Caco-2 (cell line): ENCODE measurements around the gene LLGL1. TPM values are rescaled to one million over a fixed set of nuclear protein-coding genes. Genes with fewer than 3 reads are reported as not detected.

Experiments used
- BruUV-seq: library from RNA; stranded (reverse); fragments of 400-500 nt; replicated peaks from 2 replicates; lab custom pipeline; 2021; lab: Mats Ljungman, UMichigan
- CTCF ChIA-PET: fragments of 300-600 bp; sonication (Branson Sonifier 250); formaldehyde crosslinking; loops from one replicate; lab custom pipeline; 2022; ENCODE audit warnings: antibody characterized with exemption; lab: Charles Lee
- POLR2A ChIA-PET: fragments of 300-600 bp; sonication (Branson Sonifier 250); formaldehyde crosslinking; loops from one replicate; lab custom pipeline; 2022; ENCODE audit warnings: antibody characterized with exemption; lab: Charles Lee
- DNase-seq, 2 experiments: peaks; one replicate each; pipeline versions ENCODE4 v3.0.0 to v3.0.0-alpha.2; 2020 to 2022
- H3K27me3 ChIP-seq: replicated peaks from 2 replicates; pipeline ENCODE4 v1.6.0; 2011; ENCODE audit warnings: low read length; ENCODE audit not compliant: control insufficient read depth, insufficient read depth
- H3K36me3 ChIP-seq: 2 replicates; pipeline ENCODE4 v1.5.1; 2011; ENCODE audit warnings: low read length; ENCODE audit not compliant: control insufficient read depth, insufficient read depth
- H3K4me1 ChIP-seq: fragments of 250-450 bp; sonication (Bioruptor Pico); 2 replicates; pipeline ENCODE4 v1.5.1; 2020; ENCODE audit warnings: mild to moderate bottlenecking
- H3K4me3 ChIP-seq: 2 replicates; pipeline ENCODE4 v1.5.1; 2011; ENCODE audit warnings: low read depth, mild to moderate bottlenecking, control low read depth, low read length
- H3K9me3 ChIP-seq: fragments of 250-450 bp; sonication (Bioruptor Pico); 2 replicates; pipeline ENCODE4 v1.5.1; 2020; ENCODE audit warnings: mild to moderate bottlenecking, moderate library complexity
- H3K27ac Mint-ChIP-seq: one replicate; pipeline ENCODE4 v1.8.0; 2022; ENCODE audit warnings: mixed read lengths; ENCODE audit not compliant: unreplicated experiment
- H3K27me3 Mint-ChIP-seq: one replicate; pipeline ENCODE4 v1.8.0; 2022; ENCODE audit warnings: mixed read lengths; ENCODE audit not compliant: insufficient read depth, unreplicated experiment
- H3K36me3 Mint-ChIP-seq: one replicate; pipeline ENCODE4 v1.8.0; 2022; ENCODE audit warnings: mild to moderate bottlenecking, mixed read lengths; ENCODE audit not compliant: insufficient read depth, unreplicated experiment
- H3K4me1 Mint-ChIP-seq: one replicate; pipeline ENCODE4 v1.8.0; 2022; ENCODE audit warnings: low read depth, mixed read lengths; ENCODE audit not compliant: unreplicated experiment
- H3K4me3 Mint-ChIP-seq: one replicate; pipeline ENCODE4 v1.8.0; 2022; ENCODE audit warnings: mild to moderate bottlenecking, moderate library complexity, mixed read lengths; ENCODE audit not compliant: unreplicated experiment
- H3K9me3 Mint-ChIP-seq: one replicate; pipeline ENCODE4 v1.8.0; 2022; ENCODE audit warnings: mixed read lengths; ENCODE audit not compliant: unreplicated experiment
- intact Hi-C: fragments of 100-400 bp; cut with micrococcal nuclease; formaldehyde crosslinking; loops from one replicate; pipeline ENCODE4 v1.10.0; 2022; ENCODE audit not compliant: unreplicated experiment
- total RNA-seq: library from RNA; stranded (reverse); gene quantifications from 2 replicates; pipeline ENCODE4 v1.2.3, GENCODE V29; 2022
- TF ChIP-seq, protein P1 (sequence below), 2 experiments: fragments of 200-600 bp in 1 of 2; IDR thresholded peaks; 1 replicate in 1 of 2; 2 replicates in 1 of 2; pipeline versions ENCODE4 v1.5.1 to v1.8.0; 2011 to 2022; ENCODE audit warnings: antibody characterized with exemption in 1 of 2, control low read depth in 1 of 2, inconsistent platforms in 1 of 2, low read depth in 1 of 2, low read length in 1 of 2, mild to moderate bottlenecking in 1 of 2, moderate library complexity in 1 of 2; ENCODE audit not compliant: insufficient read depth in 1 of 2, severe bottlenecking in 1 of 2, unreplicated experiment in 1 of 2

LLGL1 gene
- total RNA-seq, 1 experiment from 2014 or later: 41.3 TPM

DNA sequence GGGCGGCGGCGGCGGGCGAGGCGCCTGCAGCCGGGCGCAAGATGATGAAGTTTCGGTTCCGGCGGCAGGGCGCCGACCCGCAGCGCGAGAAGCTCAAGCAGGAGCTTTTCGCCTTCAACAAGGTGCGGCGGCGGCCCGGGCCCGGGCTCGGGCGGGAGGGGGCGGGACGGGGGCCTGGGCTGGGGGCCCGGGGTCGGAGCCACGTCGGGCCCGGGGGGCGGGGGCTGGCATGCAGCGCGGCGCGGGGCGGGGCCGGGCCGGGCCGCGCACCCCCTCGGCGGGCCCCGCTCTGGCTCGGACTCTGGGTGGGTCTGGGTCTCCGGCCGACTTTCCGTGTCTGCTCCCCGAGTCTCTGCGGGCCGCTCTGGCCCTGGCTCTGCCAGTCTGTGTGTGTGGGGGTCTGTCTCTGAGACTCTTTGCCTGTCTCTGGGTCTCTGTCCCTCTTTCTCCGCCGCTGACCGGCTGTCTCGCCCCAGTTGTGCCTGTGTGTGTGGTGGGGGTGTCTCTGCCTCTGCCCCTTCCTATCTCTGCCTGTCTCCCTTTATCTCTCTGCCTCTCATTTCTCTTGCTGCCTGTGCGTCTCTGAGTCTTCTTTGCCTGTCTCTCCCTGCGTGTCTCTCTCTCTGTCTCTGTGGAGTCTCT is 328 bp downstream of the LLGL1 start:
- Mint-ChIP-seq H3K27me3 (no peaks in the 10 kb centered on the region), H3K4me1 (peaks cover 21% of the 10 kb centered on the region), H3K36me3 (peaks cover 6% of the 10 kb centered on the region), H3K4me3 (peak overlapping the region; percentile 99), H3K27ac (peak overlapping the region; percentile 93), H3K9me3 (no peaks in the 10 kb centered on the region)
- peak overlapping the region; percentile 87 for H3K4me3 ChIP-seq
- no peaks in the 10 kb centered on the region for H3K36me3 ChIP-seq
- H3K27me3 ChIP-seq: no peaks in the 10 kb centered on the region
- TF ChIP-seq, protein P1, sequence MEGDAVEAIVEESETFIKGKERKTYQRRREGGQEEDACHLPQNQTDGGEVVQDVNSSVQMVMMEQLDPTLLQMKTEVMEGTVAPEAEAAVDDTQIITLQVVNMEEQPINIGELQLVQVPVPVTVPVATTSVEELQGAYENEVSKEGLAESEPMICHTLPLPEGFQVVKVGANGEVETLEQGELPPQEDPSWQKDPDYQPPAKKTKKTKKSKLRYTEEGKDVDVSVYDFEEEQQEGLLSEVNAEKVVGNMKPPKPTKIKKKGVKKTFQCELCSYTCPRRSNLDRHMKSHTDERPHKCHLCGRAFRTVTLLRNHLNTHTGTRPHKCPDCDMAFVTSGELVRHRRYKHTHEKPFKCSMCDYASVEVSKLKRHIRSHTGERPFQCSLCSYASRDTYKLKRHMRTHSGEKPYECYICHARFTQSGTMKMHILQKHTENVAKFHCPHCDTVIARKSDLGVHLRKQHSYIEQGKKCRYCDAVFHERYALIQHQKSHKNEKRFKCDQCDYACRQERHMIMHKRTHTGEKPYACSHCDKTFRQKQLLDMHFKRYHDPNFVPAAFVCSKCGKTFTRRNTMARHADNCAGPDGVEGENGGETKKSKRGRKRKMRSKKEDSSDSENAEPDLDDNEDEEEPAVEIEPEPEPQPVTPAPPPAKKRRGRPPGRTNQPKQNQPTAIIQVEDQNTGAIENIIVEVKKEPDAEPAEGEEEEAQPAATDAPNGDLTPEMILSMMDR (IDR thresholded peaks at IDR 0.05; ENCODE audit: insufficient read depth in 1 of 2, low read depth in 1 of 2, low read length in 1 of 2, severe bottlenecking in 1 of 2, unreplicated experiment in 1 of 2): no peak
- CTCF ChIA-PET: no interaction called here
- intact Hi-C loops: loop anchor here (2.0 kb wide), 1 partner anchor 43 kb away; the partner anchor contains the start of gene ALKBH5
- no peaks in the 10 kb centered on the region for H3K9me3 ChIP-seq
- peaks cover 21% of the 10 kb centered on the region for H3K4me1 ChIP-seq
- no TSS peak for BruUV-seq
- POLR2A ChIA-PET: no interaction called here
- DNase-seq: no peak

DNA sequence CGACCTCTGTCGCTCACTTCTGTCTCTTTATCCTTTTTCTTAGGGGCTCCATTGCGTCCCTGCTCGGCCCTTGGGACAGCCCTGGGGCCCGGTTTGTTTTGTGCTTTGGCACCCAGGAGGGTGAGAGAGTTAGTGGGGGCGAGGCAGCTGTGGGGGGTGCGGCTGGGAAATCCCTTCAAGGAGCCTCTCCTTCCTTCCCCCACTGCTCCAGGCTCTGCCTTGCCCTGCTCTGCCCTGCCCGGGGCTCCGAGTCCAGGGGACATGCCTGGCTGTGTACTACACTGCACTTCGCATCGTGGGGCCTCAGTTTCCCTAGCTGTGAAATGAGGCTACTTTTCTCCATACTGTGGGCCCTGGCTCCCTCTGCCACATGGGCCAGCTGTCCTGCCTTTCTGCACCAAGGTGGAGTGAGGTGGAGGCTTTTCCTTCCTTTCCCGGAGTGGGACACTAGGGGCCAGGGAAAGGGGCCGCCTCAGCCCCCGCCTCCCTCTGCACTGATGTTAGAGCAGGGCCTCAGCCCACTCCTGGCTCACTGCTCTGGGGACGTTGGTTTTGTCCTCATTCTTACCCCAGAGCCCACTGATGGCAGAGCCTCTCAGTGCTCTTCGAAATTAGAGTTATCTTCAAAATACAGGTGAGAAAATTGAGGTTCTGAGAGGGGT is 980 bp downstream of the LLGL1 start:
- Mint-ChIP-seq H3K27me3 (no peaks in the 10 kb centered on the region), H3K4me1 (peaks cover 21% of the 10 kb centered on the region), H3K36me3 (peaks cover 6% of the 10 kb centered on the region), H3K9me3 (no peaks in the 10 kb centered on the region), H3K4me3 (peak overlapping the region; percentile 99), H3K27ac (peak overlapping the region; percentile 93)
- intact Hi-C loops: no loop called here
- ChIA-PET CTCF (no interaction called here), POLR2A (no interaction called here)
- DNase-seq: no peak
- no peaks in the 10 kb centered on the region for H3K36me3 ChIP-seq
- no peaks in the 10 kb centered on the region for H3K9me3 ChIP-seq
- peaks cover 21% of the 10 kb centered on the region for H3K4me1 ChIP-seq
- H3K27me3 ChIP-seq: no peaks in the 10 kb centered on the region
- peak overlapping the region; percentile 87 for H3K4me3 ChIP-seq
- TF ChIP-seq, protein P1 (IDR thresholded peaks at IDR 0.05; ENCODE audit: insufficient read depth in 1 of 2, low read depth in 1 of 2, low read length in 1 of 2, severe bottlenecking in 1 of 2, unreplicated experiment in 1 of 2): no peak
- BruUV-seq: TSS peak; percentile 64

DNA sequence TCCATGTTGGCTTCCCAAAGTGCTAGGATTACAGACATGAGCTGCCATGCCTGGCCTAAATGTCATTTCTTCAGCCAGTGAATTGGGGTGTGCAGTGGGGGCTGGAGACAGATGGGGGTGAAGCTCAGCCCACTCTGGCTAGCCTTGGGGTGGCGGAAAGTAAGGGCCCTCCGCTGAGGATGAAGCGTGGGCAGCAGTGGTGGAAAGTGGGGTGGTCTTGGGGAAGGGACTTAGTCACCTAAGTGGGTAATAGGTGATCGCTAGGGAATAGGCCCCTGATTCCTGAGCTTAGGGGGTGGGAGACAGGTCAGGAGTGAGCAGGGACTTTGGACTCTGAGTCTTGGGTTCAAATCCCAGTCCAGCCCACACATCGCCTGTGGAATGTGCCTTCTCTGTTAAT is 2.2 kb downstream of the LLGL1 start:
- no TSS peak for BruUV-seq
- Mint-ChIP-seq H3K4me3 (no peak overlapping the region), H3K27me3 (no peaks in the 10 kb centered on the region), H3K27ac (no peak overlapping the region), H3K36me3 (peaks cover 6% of the 10 kb centered on the region), H3K4me1 (peaks cover 21% of the 10 kb centered on the region), H3K9me3 (no peaks in the 10 kb centered on the region)
- intact Hi-C loops: no loop called here
- H3K27me3 ChIP-seq: no peaks in the 10 kb centered on the region
- ChIA-PET POLR2A (interaction anchor here (0.6 kb wide), 1 partner anchor 43 kb away, joined by 3 read pairs; no protein-coding TSS in a partner anchor), CTCF (no interaction called here)
- TF ChIP-seq, protein P1 (IDR thresholded peaks at IDR 0.05; ENCODE audit: insufficient read depth in 1 of 2, low read depth in 1 of 2, low read length in 1 of 2, severe bottlenecking in 1 of 2, unreplicated experiment in 1 of 2): no peak
- H3K4me3 ChIP-seq: no peak overlapping the region
- no peak for DNase-seq
- no peaks in the 10 kb centered on the region; the same call in 1 of the 2 replicates for H3K36me3 ChIP-seq
- H3K4me1 ChIP-seq: peaks cover 21% of the 10 kb centered on the region
- no peaks in the 10 kb centered on the region for H3K9me3 ChIP-seq
